Posterior vena cava (tissue), 2 donors: ENCODE measurements around the gene RNF214. TPM values are rescaled to one million over a fixed set of nuclear protein-coding genes. Genes with fewer than 3 reads are reported as not detected.
A peak's percentile ranks its signal among the peaks of the same experiment; 100 is the strongest.
"Not testable (repeated sequence)": the region's sequence is repeated elsewhere in the genome, so short reads cannot be mapped to it uniquely, and the experiment has no call there.

Experiments used
- DNase-seq: peaks from one replicate; pipeline ENCODE4 v3.0.0-alpha.2; 2020; ENCODE audit warnings: low spot score
- intact Hi-C, 2 donors: fragments of 100-400 bp; cut with DNase I; formaldehyde crosslinking; loops; one replicate each; pipeline versions ENCODE4 v1.14.1 to v1.14.2; 2022 to 2023
- long read RNA-seq, 2 donors: library from polyadenylated mRNA; unstranded; transcript quantifications; one replicate each; pipeline ENCODE4 v2.0.0, GENCODE V29; 2020 to 2021
- total RNA-seq, 2 donors: library from RNA; stranded (reverse); fragmentation: NEBNext Ultra II Directional; extraction: Animal tissue kit (Norgen Biotek cat#: 25700); gene quantifications; one replicate each; pipeline ENCODE4 v1.2.1, GENCODE V29; 2021
- donor health status: DM: yes; HTN: yes; CAD: no.
- donor health status: DM: yes; HTN: yes; CAD: no.

Gene RNF214
- 10 to 100 TPM; 24.8 to 25.7 TPM for total RNA-seq
- long read RNA-seq, donor 1, partial matches to known transcripts: 1 of 3 reads
- long read RNA-seq, donor 1, other reads (novel, unspliced or antisense): 1 of 3 reads
- long read RNA-seq, donor 2, partial matches to known transcripts: 10 of 15 reads
- long read RNA-seq, donor 2, other reads (novel, unspliced or antisense): 2 of 15 reads

GRCh38 chr11:117232092-117232878 is at the start of gene RNF214:
RNF214 (plus strand) TSS chr11:117232671; CDS start chr11:117234273, 1,602 bp downstream.
- intact Hi-C loops: no loop called here
- peak; percentile 90 for DNase-seq

- DNase-seq: not testable (repeated sequence)
- intact Hi-C loops: loop anchor here (2.0 to 5.0 kb wide), 2 partner anchors 36 to 44 kb away; no protein-coding TSS in a partner anchor
Measured at GRCh38 chr11:117183178-117183577, 49.3 kb upstream of the RNF214 start.

- intact Hi-C loops: loop anchor here (2.0 to 5.0 kb wide), 2 partner anchors 35 to 43 kb away; no protein-coding TSS in a partner anchor
Measured at GRCh38 chr11:117183724-117184349, 48.6 kb upstream of the RNF214 start.

GRCh38 chr11:117185736-117186430 is 46.6 kb upstream of the RNF214 start:
- intact Hi-C loops: no loop called here
- peak; percentile 62 for DNase-seq

More at GRCh38 chr11:117183724-117184349, 48.6 kb upstream of the RNF214 start:
- peak; percentile 40 for DNase-seq

GRCh38 chr11:117186431-117186761 is 46.1 kb upstream of the RNF214 start:
- intact Hi-C loops: no loop called here
- peak; percentile 46 for DNase-seq

- peak; percentile 48 for DNase-seq
- intact Hi-C loops: no loop called here
Measured at GRCh38 chr11:117187007-117187406, 45.5 kb upstream of the RNF214 start.

- intact Hi-C loops: no loop called here
- DNase-seq: peak; percentile 50
Measured at GRCh38 chr11:117187428-117187798, 45.1 kb upstream of the RNF214 start.

GRCh38 chr11:117187799-117188481 is 44.5 kb upstream of the RNF214 start:
- peak; percentile 75 for DNase-seq
- intact Hi-C loops: no loop called here

GRCh38 chr11:117188620-117189081 is 43.8 kb upstream of the RNF214 start:
- intact Hi-C loops: no loop called here

GRCh38 chr11:117189191-117189940 is 43.1 kb upstream of the RNF214 start:
- intact Hi-C loops: no loop called here
- peak; percentile 80 for DNase-seq

More at GRCh38 chr11:117188620-117189081, 43.8 kb upstream of the RNF214 start:
- peak; percentile 83 for DNase-seq

- peak; percentile 75 for DNase-seq
- intact Hi-C loops: loop anchor here in 1 of 2 donors (1.0 kb wide), 1 partner anchor 93 kb away; no protein-coding TSS in a partner anchor
Measured at GRCh38 chr11:117189941-117190544, 42.4 kb upstream of the RNF214 start.

GRCh38 chr11:117191680-117192400 is 40.6 kb upstream of the RNF214 start:
- peak; percentile 68 for DNase-seq
- intact Hi-C loops: no loop called here

GRCh38 chr11:117192401-117192875 is 40.0 kb upstream of the RNF214 start:
- intact Hi-C loops: no loop called here
- DNase-seq: no peak

- intact Hi-C loops: no loop called here
- DNase-seq: peak; percentile 70
Measured at GRCh38 chr11:117193130-117194020, 39.1 kb upstream of the RNF214 start.

- DNase-seq: peak; percentile 36
- intact Hi-C loops: no loop called here
Measured at GRCh38 chr11:117194267-117194666, 38.2 kb upstream of the RNF214 start.

- intact Hi-C loops: no loop called here
- no peak for DNase-seq
Measured at GRCh38 chr11:117195258-117195657, 37.2 kb upstream of the RNF214 start.
